ENCODE data around the gene ISL1. TPM values are rescaled to one million over a fixed set of nuclear protein-coding genes. Genes with fewer than 3 reads are reported as not detected.

ISL1 gene
- total RNA-seq, 1 experiment from 2014 or later = 1.3 TPM

- Histone ChIP-seq H3K27ac (ENCODE audit: low read depth, low read length) (no peak overlapping the region), H3K4me3 (replicated peaks in 1 of 2; ENCODE audit: low read depth in 1 of 2, low read length in 2 of 2) (no peak overlapping the region), H3K27me3 (ENCODE audit: insufficient read depth, low read length) (no peaks in the 10 kb centered on the region), H3K9me2 (ENCODE audit: insufficient read depth) (no peaks in the 10 kb centered on the region), H3K4me1 (ENCODE audit: control insufficient read depth in 1 of 2, insufficient read depth in 2 of 2, low read length in 2 of 2) (peaks cover 0 to 6% of the 10 kb centered on the region in 2 experiments; a peak in 1 of 4 replicates), H3K4me2 (ENCODE audit: low read length) (no peak overlapping the region), H4K20me1 (ENCODE audit: insufficient read depth) (no peaks in the 10 kb centered on the region), H3K79me2 (ENCODE audit: insufficient read depth, low read length) (no peaks in the 10 kb centered on the region), H3K36me3 (ENCODE audit: control insufficient read depth in 1 of 2, insufficient read depth in 2 of 2, low read length in 2 of 2) (no peaks in the 10 kb centered on the region), H2AFZ (ENCODE audit: low read depth, low read length, poor library complexity, severe bottlenecking) (no peak overlapping the region), H3K9me3 (ENCODE audit: control insufficient read depth in 1 of 2, insufficient read depth in 1 of 2, low read depth in 1 of 2, low read length in 2 of 2) (no peaks in the 10 kb centered on the region; a peak in 1 of 4 replicates), H3K9ac (ENCODE audit: low read length) (no peak overlapping the region)
- DNase-seq (ENCODE audit: low read depth, low spot score) (no peak), ATAC-seq (no peak)
- ChIA-PET POLR2A (no interaction called here), RAD21 (ENCODE audit: low non-redundant PET in 1 of 2, low total read pairs in 2 of 2, uncharacterized antibody in 2 of 2, unreplicated experiment in 2 of 2) (no interaction called here), CTCF (no interaction called here)
- intact Hi-C loops (cut with micrococcal nuclease) = no loop called here
- TF ChIP-seq EGR1 (IDR thresholded peaks at IDR 0.05; ENCODE audit: low read depth) (no peak), MAX (IDR thresholded peaks at IDR 0.05) (no peak), SP1 (IDR thresholded peaks at IDR 0.05; ENCODE audit: low read depth) (no peak), RAD21 (IDR thresholded peaks at IDR 0.05; ENCODE audit: low read depth) (no peak), ATF3 (IDR thresholded peaks at IDR 0.05) (no peak)
- TF ChIP-seq, protein P1, sequence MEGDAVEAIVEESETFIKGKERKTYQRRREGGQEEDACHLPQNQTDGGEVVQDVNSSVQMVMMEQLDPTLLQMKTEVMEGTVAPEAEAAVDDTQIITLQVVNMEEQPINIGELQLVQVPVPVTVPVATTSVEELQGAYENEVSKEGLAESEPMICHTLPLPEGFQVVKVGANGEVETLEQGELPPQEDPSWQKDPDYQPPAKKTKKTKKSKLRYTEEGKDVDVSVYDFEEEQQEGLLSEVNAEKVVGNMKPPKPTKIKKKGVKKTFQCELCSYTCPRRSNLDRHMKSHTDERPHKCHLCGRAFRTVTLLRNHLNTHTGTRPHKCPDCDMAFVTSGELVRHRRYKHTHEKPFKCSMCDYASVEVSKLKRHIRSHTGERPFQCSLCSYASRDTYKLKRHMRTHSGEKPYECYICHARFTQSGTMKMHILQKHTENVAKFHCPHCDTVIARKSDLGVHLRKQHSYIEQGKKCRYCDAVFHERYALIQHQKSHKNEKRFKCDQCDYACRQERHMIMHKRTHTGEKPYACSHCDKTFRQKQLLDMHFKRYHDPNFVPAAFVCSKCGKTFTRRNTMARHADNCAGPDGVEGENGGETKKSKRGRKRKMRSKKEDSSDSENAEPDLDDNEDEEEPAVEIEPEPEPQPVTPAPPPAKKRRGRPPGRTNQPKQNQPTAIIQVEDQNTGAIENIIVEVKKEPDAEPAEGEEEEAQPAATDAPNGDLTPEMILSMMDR (IDR thresholded peaks at IDR 0.05 in 2 of 3, conservative IDR thresholded peaks at IDR 0.05 in 1 of 3; ENCODE audit: borderline replicate concordance in 1 of 3, insufficient read depth in 1 of 3, low read depth in 2 of 3, low read length in 2 of 3) = no peak
- BruUV-seq (replicated peaks) = no TSS peak
These were observed 13.5 kb downstream of the ISL1 start for GRCh38 chr5:51396797-51397196.

DNA sequence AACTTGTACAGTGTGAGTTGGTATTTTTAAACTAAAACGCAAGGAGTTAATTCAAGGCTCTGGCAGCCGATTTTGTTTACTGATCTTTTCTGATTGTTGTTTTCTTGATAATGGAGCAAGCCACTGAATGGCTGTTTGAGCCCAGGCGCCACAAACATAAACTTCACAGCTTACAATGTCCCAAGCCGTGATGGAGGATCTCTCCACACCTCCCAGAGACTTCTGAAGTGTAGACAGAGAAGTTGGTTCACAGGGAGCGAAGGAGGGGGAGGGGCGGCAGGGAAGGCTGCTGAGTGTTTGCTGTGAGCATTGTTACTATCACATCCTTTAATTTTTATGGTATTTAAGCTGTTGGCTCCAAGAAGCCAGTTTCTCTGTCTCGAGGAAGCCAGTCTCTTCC, 14.7 kb downstream of the ISL1 start:
- Histone ChIP-seq H3K4me2 (ENCODE audit: low read length) (no peak overlapping the region), H3K36me3 (ENCODE audit: control insufficient read depth in 1 of 2, insufficient read depth in 2 of 2, low read length in 2 of 2) (no peaks in the 10 kb centered on the region), H3K79me2 (ENCODE audit: insufficient read depth, low read length) (no peaks in the 10 kb centered on the region), H3K4me3 (replicated peaks in 1 of 2; ENCODE audit: low read depth in 1 of 2, low read length in 2 of 2) (no peak overlapping the region), H3K4me1 (ENCODE audit: control insufficient read depth in 1 of 2, insufficient read depth in 2 of 2, low read length in 2 of 2) (peaks cover 0 to 6% of the 10 kb centered on the region in 2 experiments; a peak in 1 of 4 replicates), H3K27me3 (ENCODE audit: insufficient read depth, low read length) (no peaks in the 10 kb centered on the region), H2AFZ (ENCODE audit: low read depth, low read length, poor library complexity, severe bottlenecking) (no peak overlapping the region), H3K9ac (ENCODE audit: low read length) (no peak overlapping the region), H3K27ac (ENCODE audit: low read depth, low read length) (no peak overlapping the region), H4K20me1 (ENCODE audit: insufficient read depth) (no peaks in the 10 kb centered on the region), H3K9me2 (ENCODE audit: insufficient read depth) (no peaks in the 10 kb centered on the region), H3K9me3 (ENCODE audit: control insufficient read depth in 1 of 2, insufficient read depth in 1 of 2, low read depth in 1 of 2, low read length in 2 of 2) (no peaks in the 10 kb centered on the region; a peak in 1 of 4 replicates)
- CTCF ChIA-PET = no interaction called here
- BruUV-seq (replicated peaks) = no TSS peak
- POLR2A ChIA-PET = no interaction called here
- DNase-seq (ENCODE audit: low read depth, low spot score) (no peak), ATAC-seq (no peak)
- RAD21 ChIA-PET (ENCODE audit: low non-redundant PET in 1 of 2, low total read pairs in 2 of 2, uncharacterized antibody in 2 of 2, unreplicated experiment in 2 of 2) = no interaction called here
- intact Hi-C loops (cut with micrococcal nuclease) = no loop called here
- no peak for TF ChIP-seq TCF7L2 (IDR thresholded peaks at IDR 0.05; ENCODE audit: borderline replicate concordance, extremely low read depth, insufficient read depth, insufficient read length)
- no peak for TF ChIP-seq SRF (IDR thresholded peaks at IDR 0.05; ENCODE audit: low read depth)
- TF ChIP-seq ELF1 (IDR thresholded peaks at IDR 0.05; ENCODE audit: borderline replicate concordance, low read depth) = no peak
- no peak for TF ChIP-seq CEBPB (IDR thresholded peaks at IDR 0.05; ENCODE audit: low read depth)
- no peak for TF ChIP-seq ZBTB33 (IDR thresholded peaks at IDR 0.05; ENCODE audit: extremely low read depth, insufficient replicate concordance, low read length)
- TF ChIP-seq, protein P2, sequence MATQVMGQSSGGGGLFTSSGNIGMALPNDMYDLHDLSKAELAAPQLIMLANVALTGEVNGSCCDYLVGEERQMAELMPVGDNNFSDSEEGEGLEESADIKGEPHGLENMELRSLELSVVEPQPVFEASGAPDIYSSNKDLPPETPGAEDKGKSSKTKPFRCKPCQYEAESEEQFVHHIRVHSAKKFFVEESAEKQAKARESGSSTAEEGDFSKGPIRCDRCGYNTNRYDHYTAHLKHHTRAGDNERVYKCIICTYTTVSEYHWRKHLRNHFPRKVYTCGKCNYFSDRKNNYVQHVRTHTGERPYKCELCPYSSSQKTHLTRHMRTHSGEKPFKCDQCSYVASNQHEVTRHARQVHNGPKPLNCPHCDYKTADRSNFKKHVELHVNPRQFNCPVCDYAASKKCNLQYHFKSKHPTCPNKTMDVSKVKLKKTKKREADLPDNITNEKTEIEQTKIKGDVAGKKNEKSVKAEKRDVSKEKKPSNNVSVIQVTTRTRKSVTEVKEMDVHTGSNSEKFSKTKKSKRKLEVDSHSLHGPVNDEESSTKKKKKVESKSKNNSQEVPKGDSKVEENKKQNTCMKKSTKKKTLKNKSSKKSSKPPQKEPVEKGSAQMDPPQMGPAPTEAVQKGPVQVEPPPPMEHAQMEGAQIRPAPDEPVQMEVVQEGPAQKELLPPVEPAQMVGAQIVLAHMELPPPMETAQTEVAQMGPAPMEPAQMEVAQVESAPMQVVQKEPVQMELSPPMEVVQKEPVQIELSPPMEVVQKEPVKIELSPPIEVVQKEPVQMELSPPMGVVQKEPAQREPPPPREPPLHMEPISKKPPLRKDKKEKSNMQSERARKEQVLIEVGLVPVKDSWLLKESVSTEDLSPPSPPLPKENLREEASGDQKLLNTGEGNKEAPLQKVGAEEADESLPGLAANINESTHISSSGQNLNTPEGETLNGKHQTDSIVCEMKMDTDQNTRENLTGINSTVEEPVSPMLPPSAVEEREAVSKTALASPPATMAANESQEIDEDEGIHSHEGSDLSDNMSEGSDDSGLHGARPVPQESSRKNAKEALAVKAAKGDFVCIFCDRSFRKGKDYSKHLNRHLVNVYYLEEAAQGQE (IDR thresholded peaks at IDR 0.05; ENCODE audit: low read depth) = no peak
- no peak for TF ChIP-seq EZH2phosphoT487 (IDR thresholded peaks at IDR 0.05; ENCODE audit: borderline replicate concordance)
- TF ChIP-seq RAD21 (IDR thresholded peaks at IDR 0.05; ENCODE audit: low read depth) = no peak

Data from HCT116 (cell line).